Measurements from ENCODE around the gene C16orf54.
"Not testable (repeated sequence)": the region's sequence is repeated elsewhere in the genome, so short reads cannot be mapped to it uniquely, and the experiment has no call there.

The C16orf54 gene

DNA sequence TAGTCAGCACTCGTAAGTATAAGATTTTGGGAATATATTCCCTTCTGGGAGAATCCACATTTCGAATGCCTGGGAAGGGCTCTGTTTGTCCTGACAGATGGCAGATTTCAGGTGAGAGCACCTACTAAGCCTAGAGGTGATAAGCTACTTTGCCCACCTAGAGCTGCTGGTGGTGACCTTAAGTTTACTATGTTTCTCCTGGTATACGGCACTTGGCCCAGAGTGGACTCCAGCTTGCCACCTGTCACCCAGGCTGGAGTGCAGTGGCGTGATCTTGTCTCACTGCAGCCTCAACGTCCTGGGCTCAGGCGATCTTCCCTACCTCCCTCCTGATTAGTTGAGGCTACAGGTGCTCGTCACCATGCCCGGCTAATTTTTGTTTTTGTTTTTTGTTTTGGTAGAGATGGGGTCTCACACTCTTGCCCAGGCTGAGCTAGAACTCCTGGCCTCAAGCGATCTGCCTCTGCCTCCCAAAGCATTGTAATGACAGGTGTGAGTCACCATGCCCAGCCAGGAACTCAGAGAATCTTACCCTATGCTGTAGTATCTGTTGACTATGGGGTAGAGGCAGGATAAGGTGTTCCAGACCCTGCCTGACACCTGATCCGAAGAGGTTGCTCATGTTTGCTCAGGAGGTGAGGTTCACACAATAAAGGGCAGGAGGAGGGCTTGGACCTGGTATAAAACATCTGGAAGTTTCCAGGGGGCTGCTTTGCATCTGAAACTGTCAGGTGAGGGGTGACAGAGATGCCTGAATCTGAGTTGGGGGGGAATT is 32.0 kb upstream of the C16orf54 start, which contains the start of gene ZG16:
TSS of gene ZG16 (plus strand) at position 681 of the 775 bp plus-strand sequence. CDS start 1,011 bp downstream, outside the sequence.
- no peak for DNase-seq
- H3K36me3 Mint-ChIP-seq, result no peaks in the 10 kb centered on the region
- no peak within 1 kb of the TSS for H3K27ac Mint-ChIP-seq
- no peak for ATAC-seq (replicated peaks)
- H3K4me1 Mint-ChIP-seq, result peaks cover 0 to 2% of the 10 kb centered on the region in 2 donors
- H3K9me3 Mint-ChIP-seq, result no peaks in the 10 kb centered on the region
- H3K27me3 Mint-ChIP-seq, result peaks cover 0 to 5% of the 10 kb centered on the region in 2 donors
- no peak within 1 kb of the TSS for H3K4me3 Mint-ChIP-seq

DNA sequence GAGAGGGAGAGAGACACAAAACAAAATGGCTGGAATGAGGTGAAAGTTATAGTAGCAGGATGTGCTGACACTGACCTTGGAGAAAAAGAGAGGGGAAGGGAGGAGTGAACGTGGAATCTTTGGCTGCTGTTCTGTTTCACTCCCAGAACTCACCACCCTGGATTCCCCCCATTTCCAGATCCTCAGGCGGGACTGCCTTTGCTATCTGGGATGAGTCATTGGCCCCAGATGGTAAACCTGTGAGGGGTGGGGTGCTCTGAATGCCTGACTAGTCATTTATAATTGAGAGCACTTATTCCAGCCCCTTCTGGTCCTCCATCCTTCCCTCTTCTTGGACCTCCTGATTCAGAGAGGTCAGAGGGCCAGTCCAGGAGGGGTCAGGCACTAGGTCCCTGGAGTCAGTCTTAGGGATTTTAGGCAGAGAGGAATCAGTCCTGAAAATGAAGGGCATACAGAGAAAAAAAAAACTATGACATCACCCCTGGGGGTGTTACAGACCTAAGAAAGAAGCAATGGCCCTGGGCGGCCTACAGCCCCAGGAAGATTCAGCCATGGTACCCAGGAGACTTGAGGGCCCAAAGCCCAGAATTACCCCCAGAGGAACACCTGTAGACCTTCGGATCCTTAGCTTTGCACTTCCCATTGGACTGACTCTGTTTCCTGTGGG is 30.1 kb upstream of the C16orf54 start:
- H3K36me3 Mint-ChIP-seq, result no peaks in the 10 kb centered on the region
- ATAC-seq (replicated peaks) (no peak), DNase-seq (no peak)
- peaks cover 0 to 5% of the 10 kb centered on the region in 2 donors for H3K27me3 Mint-ChIP-seq
- H3K27ac Mint-ChIP-seq, result no peak overlapping the region
- peaks cover 0 to 3% of the 10 kb centered on the region in 2 donors for H3K4me1 Mint-ChIP-seq
- no peak overlapping the region for H3K4me3 Mint-ChIP-seq
- no peaks in the 10 kb centered on the region for H3K9me3 Mint-ChIP-seq

DNA sequence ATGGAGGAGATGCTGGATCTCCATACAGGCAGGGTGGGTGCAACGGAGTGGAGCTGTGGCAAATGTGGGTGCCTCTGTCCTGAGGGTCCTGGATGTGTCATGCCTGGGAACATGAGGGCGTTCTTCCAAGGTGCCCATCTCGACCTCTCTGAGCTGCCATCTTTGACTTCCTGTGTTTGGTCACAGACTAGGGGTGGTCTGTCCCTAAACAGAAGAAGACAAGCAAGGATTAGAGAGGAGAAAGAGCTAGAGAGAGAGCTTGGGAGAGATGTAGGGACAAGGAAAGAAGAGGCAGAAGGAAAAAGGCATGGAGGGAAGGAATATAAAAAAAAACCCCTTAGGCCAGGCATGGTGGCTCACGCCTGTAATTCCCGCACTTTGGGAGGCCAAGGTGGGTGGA is 28.9 kb upstream of the C16orf54 start:
- Mint-ChIP-seq H3K27me3 (peaks cover 0 to 5% of the 10 kb centered on the region in 2 donors), H3K9me3 (no peaks in the 10 kb centered on the region), H3K36me3 (no peaks in the 10 kb centered on the region), H3K27ac (no peak overlapping the region), H3K4me3 (no peak overlapping the region), H3K4me1 (peaks cover 0 to 2% of the 10 kb centered on the region in 2 donors)
- DNase-seq (no peak), ATAC-seq (replicated peaks) (no peak)

DNA sequence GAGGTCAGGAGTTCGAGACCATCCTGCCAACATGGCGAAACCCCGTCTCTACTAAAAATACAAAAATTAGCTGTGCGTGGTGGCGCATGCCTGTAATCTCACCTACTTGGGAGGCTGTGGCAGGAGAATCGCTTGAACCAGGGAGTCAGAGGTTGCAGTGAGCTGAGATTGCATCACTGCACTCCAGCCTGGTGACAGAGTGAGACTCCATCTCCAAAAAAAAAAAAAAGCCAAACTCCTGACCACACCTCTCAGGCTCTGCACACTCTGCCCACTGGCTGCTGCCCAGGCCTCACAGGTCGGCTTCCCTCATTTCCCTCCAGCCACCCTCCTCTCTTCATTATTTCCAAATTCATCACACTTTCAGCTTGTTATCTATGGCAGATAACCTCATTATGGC is 26.5 kb upstream of the C16orf54 start:
- DNase-seq; H3K9me3 Mint-ChIP-seq; H3K36me3 Mint-ChIP-seq; H3K4me3 Mint-ChIP-seq; H3K27me3 Mint-ChIP-seq; H3K27ac Mint-ChIP-seq; H3K4me1 Mint-ChIP-seq; ATAC-seq (replicated peaks): not testable (repeated sequence)

DNA sequence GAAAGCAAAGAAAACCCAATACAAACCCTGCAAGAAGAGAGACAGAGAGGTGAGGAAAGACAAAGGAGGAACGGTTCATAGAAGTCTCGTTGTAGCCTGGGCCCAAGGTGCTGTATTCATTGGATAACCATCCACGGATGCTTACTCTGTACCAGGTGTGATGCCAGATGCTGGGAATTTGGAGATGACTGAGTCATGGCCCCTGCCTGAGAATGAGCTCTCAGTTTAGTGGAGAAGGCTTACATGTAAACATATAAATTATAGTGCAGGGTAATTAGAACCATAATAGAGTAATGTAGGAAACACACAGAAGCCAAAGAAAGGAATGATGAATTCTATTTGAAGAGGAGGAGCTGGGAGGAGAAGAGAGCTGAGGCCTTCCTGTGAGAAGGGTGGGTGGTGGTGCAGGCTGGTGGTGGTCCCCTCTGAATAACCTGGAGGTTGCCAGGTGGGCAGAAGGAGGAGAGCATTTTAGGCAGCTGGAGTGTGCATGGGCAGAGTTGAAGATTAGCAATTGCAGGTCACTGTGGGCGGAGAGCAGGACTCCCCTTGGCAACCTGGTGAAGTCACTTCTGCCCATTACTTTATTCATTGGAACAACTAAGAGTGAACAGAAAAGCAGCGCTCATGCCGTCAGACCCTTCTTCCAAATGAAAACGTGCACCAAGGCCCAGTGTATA is 24.6 kb upstream of the C16orf54 start:
- Mint-ChIP-seq H3K9me3 (no peaks in the 10 kb centered on the region), H3K36me3 (no peaks in the 10 kb centered on the region), H3K4me3 (no peak overlapping the region), H3K27me3 (no peaks in the 10 kb centered on the region), H3K27ac (no peak overlapping the region), H3K4me1 (peaks cover 0 to 2% of the 10 kb centered on the region in 2 donors)
- DNase-seq, result no peak
- no peak for ATAC-seq (replicated peaks)

DNA sequence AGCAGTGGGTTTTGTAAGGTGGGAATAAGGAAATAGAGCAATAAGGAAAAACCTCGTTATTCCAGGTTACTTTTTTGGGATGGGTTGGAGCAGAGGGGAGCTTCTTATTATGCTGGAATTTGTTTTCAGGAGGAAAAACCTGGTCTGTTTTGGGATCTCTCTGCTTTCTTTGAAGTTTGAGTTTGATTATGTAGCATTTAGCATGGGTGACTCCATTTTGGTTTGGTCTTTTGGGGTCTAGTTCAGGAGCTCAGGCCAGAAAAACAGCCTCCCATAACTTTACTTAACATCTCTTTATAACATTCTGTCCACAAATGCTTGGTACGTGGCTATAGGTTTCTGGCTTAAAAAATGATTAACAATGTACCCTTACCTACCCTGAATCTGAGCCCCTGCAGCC is 23.7 kb upstream of the C16orf54 start:
- no peaks in the 10 kb centered on the region for H3K9me3 Mint-ChIP-seq
- H3K27ac Mint-ChIP-seq, result no peak overlapping the region
- ATAC-seq (replicated peaks) (no peak), DNase-seq (no peak)
- no peak overlapping the region for H3K4me3 Mint-ChIP-seq
- H3K27me3 Mint-ChIP-seq, result no peaks in the 10 kb centered on the region
- peaks cover 0 to 2% of the 10 kb centered on the region in 2 donors for H3K4me1 Mint-ChIP-seq
- H3K36me3 Mint-ChIP-seq, result no peaks in the 10 kb centered on the region

DNA sequence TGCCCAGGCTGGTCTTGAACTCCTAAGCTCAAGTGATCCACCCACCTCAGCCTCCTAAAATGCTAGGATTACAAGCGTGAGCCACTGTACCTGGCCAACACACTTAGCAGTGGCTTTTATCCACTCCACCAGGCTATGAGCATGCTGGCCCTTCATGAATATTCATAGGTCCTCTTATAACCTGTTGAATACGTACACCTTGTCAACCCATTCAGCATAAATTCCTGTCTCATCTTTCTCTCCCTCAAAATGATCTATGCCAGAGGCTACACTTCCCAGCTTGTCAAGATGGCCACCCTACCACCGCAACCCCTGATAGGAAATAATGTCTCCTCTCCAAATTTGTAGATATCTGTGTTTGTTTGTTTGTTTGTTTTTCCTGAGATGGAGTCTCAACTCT is 21.3 kb upstream of the C16orf54 start:
- H3K36me3 Mint-ChIP-seq, result no peaks in the 10 kb centered on the region
- no peak overlapping the region for H3K4me3 Mint-ChIP-seq
- no peak overlapping the region for H3K27ac Mint-ChIP-seq
- H3K9me3 Mint-ChIP-seq, result no peaks in the 10 kb centered on the region
- ATAC-seq (replicated peaks) (no peak), DNase-seq (no peak)
- peaks cover 0 to 1% of the 10 kb centered on the region in 2 donors for H3K4me1 Mint-ChIP-seq
- H3K27me3 Mint-ChIP-seq, result no peaks in the 10 kb centered on the region

DNA sequence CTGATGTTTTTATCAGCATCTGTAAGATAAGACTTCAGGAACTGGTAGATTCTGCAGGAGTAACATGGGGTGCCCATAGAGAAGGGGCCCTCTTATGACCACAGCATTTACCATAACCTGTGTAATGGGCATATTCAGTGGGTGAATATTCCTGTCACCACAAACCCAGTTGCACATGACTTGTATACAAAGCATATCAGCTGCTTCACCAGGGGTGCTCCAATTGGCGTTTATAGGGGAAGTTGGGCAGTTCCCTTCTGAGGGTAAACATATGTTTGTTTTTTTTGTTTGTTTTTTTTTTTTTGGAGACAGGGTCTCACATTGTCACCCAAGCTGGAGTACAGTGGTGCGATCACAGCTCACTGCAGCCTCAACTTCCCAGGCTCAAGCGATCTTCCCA is 20.8 kb upstream of the C16orf54 start:
- H3K9me3 Mint-ChIP-seq, result no peaks in the 10 kb centered on the region
- no peaks in the 10 kb centered on the region for H3K4me1 Mint-ChIP-seq
- no peak for DNase-seq
- no peaks in the 10 kb centered on the region for H3K36me3 Mint-ChIP-seq
- no peak for ATAC-seq (replicated peaks)
- H3K27ac Mint-ChIP-seq, result no peak overlapping the region
- no peak overlapping the region for H3K4me3 Mint-ChIP-seq
- no peaks in the 10 kb centered on the region for H3K27me3 Mint-ChIP-seq

DNA sequence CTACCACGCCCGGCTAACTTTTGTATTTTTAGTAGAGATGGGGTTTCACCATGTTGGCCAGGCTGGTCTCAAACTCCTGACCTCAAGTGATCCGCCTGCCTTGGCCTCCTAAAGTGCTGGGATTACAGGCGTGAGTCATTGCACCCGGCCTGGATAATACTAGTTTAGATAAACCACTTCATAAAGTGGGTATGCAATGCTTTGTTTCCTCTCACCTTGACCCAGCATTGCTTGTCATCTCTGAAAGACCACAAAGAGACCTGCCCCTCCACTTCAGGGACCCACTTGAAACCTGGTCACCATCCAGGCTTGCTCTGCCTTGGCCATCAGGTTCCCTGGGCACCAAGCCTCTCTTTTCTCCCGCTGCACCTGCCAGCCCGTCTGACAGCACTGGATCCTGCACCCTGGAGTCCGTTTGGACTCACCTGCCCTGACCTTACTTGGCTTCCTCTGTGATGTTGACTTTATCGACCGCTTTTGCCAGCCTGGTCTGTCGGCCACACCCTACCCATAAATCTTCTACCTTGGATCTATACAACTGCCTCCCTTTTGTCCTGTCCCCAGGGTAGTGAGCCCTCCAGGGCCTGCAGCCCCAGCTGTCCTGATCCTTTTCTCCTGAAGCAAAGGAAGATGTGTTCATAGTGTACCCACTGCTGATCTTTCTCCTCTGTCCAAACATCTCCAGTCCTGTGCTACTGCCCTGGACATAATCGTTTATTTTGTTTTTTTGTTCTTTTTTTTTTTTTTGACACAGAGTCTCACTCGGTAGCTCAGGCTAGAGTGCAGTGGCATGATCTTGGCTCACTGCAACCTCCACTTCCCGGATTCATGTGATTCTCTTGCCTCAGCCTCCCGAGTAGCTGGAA is 19.6 kb upstream of the C16orf54 start:
- H3K4me3 Mint-ChIP-seq, result no peak overlapping the region
- H3K9me3 Mint-ChIP-seq, result no peaks in the 10 kb centered on the region
- no peaks in the 10 kb centered on the region for H3K27me3 Mint-ChIP-seq
- no peaks in the 10 kb centered on the region for H3K36me3 Mint-ChIP-seq
- ATAC-seq (replicated peaks) (no peak), DNase-seq (no peak)
- peak overlapping the region; percentile 32 for H3K27ac Mint-ChIP-seq
- no peaks in the 10 kb centered on the region for H3K4me1 Mint-ChIP-seq

DNA sequence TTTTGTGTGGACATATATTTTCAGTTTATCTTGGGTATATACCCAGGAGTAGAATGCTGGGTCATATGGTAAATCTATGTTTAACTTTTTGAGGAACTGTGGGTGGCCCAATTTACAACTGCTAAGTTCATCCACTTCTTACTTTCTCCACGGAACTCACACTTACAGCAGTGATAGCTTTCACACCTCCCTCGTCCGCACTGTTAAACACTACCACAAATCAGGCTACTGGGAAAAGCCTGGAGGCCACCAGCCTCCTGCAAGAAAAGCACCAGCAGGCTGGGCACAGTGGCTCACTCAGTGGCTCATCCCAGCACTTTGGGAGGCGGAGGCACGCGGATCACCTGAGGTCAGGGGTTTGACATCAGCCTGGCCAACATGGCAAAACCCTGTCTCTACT is 17.5 kb upstream of the C16orf54 start:
- DNase-seq (no peak), ATAC-seq (replicated peaks) (no peak)
- Mint-ChIP-seq H3K4me3 (no peak overlapping the region), H3K27ac (no peak overlapping the region), H3K27me3 (no peaks in the 10 kb centered on the region), H3K4me1 (peaks cover 2 to 6% of the 10 kb centered on the region in 2 donors), H3K36me3 (no peaks in the 10 kb centered on the region), H3K9me3 (no peaks in the 10 kb centered on the region)

DNA sequence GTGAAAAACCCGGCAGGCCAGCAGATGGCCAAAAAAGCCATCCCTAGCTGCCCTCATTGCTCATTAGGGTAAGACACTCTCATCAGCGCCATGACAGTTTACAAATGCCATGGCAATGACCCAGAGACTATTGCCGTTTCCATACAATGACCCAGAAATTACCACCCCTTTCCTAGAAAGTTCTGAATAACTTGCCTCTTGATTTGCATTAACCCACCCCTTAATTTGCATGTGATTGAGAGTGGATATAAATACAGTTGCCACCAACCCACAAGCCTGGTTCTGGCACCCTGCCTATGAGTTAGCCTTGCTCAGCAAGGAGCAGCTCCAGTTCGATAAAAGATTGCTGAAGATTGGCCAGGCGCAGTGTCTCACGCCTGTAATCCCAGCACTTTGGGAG is 16.1 kb upstream of the C16orf54 start:
- H3K4me3 Mint-ChIP-seq, result no peak overlapping the region
- H3K27me3 Mint-ChIP-seq, result no peaks in the 10 kb centered on the region
- H3K4me1 Mint-ChIP-seq, result peaks cover 2 to 6% of the 10 kb centered on the region in 2 donors
- H3K36me3 Mint-ChIP-seq, result no peaks in the 10 kb centered on the region
- ATAC-seq (replicated peaks) (no peak), DNase-seq (no peak)
- H3K27ac Mint-ChIP-seq, result no peak overlapping the region
- H3K9me3 Mint-ChIP-seq, result no peaks in the 10 kb centered on the region

DNA sequence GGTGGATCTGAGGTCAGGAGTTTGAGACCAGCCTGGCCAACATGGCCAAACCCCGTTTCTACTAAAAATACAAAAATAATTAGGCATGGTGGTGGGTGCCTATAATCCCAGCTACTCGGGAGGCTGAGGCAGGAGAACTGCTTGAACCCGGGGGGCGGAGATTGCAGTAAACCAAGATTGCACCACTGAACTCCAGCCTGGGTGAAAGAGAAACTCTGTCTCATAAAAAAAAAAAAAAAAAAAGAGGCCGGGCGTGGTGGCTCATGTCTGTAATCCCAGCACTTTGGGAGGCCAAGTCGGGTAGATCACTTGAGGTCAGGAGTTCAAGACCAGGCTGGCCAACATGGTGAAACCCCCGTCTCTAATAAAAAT is 15.5 kb upstream of the C16orf54 start:
- not testable (repeated sequence) for H3K36me3 Mint-ChIP-seq; ATAC-seq (replicated peaks); H3K27me3 Mint-ChIP-seq; H3K9me3 Mint-ChIP-seq; DNase-seq; H3K4me1 Mint-ChIP-seq; H3K27ac Mint-ChIP-seq; H3K4me3 Mint-ChIP-seq

DNA sequence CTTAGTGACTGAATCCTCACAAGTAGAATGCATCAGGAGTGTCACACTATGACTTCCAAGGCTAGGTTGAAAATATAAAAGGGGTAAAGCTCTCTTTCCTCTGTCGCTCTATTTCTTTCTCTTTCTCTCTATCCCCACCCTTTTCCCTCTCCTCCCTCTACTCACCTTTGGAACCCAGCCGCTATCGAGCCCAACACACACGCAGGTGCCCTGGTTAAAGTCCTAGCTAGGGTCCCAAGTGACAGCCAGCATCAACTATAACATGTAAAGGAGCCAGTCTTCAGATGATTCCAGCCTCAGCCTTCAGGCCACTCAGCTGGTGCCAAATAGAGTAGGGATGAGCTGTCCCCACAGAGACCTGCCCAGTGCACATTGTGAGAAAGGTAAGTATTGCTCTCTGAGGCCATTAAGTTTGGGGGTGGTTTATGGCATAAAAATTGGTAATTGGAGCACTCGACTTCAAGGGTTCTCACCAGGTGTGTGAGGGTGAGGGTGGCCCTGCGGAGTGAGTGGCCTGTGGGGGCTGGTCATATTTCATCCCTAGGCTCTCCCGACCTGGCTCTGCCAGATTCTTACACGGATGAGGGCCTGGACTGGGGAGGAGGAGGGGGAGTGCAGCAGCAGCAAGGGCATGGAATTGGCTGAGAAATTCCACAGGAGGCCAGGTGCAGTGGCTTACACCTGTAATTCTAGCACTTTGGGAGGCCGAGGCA is 14.9 kb upstream of the C16orf54 start:
- no peak for DNase-seq
- Mint-ChIP-seq H3K4me3 (no peak overlapping the region), H3K27ac (no peak overlapping the region)

More for the DNA sequence above, 14.9 kb upstream of the C16orf54 start:
- ATAC-seq (replicated peaks), result no peak
- Mint-ChIP-seq H3K27me3 (no peaks in the 10 kb centered on the region), H3K36me3 (no peaks in the 10 kb centered on the region), H3K9me3 (no peaks in the 10 kb centered on the region), H3K4me1 (peaks cover 2 to 10% of the 10 kb centered on the region in 2 donors)

Measured in stimulated activated naive B cell treated with anti-CD40 and anti-IgM and Interleukin-4, amounts not matched to agents 10 μg/mL and 1 μg/mL and 100 μg/mL, for 72 hours (primary cell).